Measurements from ENCODE around the gene PRSS1.
A peak's percentile ranks its signal among the peaks of the same experiment; 100 is the strongest.
"Not testable (repeated sequence)": the region's sequence is repeated elsewhere in the genome, so short reads cannot be mapped to it uniquely, and the experiment has no call there.

Gene PRSS1

GRCh38 chr7:142749218-142749993 lies at the start of gene PRSS1:
TSS of gene PRSS1 (plus strand) at chr7:142749472. CDS start at chr7:142749485, 13 bp downstream.
- DNase-seq, result no peak

DNA sequence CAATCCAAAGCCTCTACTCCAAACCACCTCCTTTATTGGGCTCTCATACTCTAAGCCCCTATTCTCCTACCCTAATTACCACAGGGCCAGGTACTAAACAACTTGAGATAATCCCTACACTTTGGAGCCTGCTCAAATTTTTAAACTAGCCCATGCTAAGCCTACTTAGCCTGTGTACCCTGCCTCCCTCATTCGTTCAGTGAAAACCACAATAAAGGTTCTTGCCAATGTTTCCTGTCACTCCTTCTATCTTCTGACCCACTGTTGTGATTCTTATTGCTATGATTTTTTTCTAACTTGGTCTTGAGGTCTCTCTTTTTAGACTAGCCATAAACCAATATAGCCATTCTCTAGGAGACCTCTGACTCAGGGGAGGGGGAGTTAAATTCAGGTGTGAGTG lies 48.3 kb upstream of the PRSS1 start:
- DNase-seq, result not testable (repeated sequence)

- DNase-seq, result no peak
These were observed 45.5 kb upstream of the PRSS1 start for GRCh38 chr7:142703655-142704305.

DNA sequence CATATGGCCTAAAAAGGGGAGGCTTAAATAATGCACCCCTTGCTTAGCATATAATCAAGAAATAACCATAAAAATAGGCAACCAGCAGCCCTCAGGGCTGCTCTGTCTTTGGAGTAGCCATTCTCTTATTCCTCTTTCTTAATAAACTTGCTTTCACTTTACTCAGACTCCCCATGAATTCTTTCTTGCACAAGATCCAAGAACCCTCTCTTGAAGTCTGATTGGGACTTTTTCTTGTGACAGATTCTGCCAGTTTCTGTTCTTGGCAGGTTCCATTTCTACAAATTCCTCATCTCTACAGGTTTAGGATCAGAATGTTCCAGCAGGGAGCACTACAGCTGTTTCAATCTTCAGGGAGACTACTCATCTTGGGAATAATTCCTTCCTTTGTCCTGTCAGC lies 40.5 kb upstream of the PRSS1 start:
- not testable (repeated sequence) for DNase-seq

DNA sequence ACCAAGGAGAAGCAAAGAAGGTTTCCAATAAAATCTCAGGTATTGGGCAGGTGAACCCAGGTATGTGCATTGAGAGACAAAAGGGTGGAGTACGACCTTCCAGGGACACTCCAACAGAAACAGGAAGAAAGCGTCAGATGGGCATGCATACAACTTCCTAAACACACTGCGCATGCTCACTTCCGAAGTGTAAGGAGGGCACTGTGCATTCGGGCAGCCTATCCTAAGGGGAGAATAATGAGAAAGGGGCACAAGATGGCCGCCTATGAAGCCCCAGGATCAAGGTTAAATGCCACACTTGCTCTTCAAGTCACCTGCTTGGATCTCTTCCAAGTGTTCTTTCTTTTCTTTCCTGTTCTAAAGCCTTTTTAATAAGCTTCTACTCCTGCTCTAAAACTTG lies 39.4 kb upstream of the PRSS1 start:
- DNase-seq, result no peak

- no peak for DNase-seq
These were observed 38.1 kb upstream of the PRSS1 start for GRCh38 chr7:142711196-142711595.

DNA sequence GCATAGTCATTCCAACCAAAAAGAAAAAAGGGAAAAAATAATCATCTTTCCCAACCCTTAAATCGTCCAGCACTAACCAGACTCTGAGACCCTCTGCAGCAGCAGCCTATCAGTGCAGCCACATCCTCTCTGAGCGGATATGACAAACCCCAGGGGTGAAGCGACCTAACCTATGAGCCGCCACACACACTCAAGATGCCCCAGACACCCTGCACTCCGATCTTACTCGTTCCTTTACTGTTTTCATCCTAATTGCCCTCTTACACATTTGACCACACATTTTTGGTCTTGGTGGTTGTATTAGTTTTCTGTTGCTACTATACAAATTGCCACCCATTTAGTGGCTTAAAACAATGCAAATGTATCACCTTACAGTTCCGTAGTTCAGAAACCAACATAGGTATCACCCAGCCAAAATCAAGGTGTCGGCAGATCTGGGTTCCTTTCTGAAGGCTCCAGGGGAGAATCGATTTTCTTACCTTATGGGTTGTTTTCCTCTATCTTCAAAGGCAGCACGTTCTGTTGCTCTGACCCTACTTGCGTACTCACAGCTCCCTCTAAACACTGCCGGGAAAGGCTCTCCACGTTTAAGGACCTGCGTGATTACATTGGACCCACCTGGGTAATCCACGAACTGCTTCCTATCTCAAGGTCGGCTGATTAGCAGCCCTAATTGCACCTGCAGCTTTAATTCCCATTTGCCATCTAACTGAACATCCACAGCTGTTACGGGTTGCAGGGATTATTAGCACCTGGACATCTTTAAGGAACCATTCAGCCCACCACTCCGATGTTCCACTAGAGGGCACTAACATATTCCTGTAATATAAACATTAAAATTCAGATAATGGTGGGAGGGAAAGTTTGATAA lies 37.3 kb upstream of the PRSS1 start:
- peak in 1 of 6 experiments; percentile 14 for DNase-seq

DNA sequence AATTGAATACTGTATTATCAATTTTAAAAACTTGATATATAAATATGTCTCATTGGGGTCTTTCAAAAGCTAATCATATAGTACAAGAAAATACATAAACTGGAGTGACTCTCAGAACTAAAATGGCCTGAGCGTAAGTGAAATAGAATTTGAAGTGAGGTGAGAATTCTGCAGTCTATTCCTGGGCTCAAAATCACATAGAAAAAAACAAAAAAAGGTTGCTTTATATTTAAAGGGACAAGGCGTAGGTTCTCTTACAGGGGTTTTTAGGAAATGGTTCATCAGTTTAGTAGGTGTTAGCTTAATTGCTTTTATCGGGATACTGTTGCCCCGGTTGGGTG lies 36.7 kb upstream of the PRSS1 start:
- DNase-seq, result no peak

DNA sequence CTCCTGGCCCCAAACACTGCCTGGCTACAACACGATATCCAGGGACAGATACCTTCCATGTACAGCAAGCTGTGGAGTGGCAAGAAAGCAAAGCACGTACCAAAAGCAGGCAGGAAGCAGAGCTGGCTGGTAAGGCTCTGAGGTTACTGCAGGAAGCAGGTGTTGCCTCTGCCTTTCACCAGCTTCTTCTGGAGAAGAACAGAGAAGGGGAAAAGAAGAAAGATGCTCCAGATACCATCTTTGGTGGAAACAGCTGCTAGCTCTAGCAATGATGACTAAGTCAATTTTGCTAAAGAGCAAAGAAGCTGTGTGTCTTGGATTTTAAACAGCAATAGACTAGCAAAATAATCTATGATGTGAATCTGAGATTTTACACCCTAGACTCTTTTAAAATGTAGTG lies 34.9 kb upstream of the PRSS1 start:
- DNase-seq, result peak in 4 of 6 experiments; percentile 27 to 66 (median 56)

GRCh38 chr7:142716596-142716995 lies 32.7 kb upstream of the PRSS1 start:
- no peak for DNase-seq

DNA sequence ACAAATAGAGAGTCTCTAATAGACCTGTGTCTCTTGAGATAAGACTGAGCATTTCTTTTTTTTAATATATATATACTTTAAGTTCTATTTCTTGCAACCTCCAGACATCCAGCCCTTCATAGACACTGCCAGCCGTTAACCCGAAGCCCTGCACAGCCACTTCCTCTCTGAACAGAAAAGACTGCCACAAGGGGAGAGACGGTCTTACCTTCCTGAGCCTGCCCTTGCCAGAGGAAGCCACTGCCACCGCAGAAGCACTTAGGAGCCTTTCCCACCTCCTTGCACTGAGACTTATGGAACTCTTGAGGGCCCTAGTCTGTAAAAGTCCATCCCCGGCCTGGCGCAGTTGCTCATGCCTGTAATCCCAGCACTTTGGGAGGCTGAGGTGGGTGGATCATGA lies 31.8 kb upstream of the PRSS1 start:
- peak in 1 of 6 experiments; percentile 12 for DNase-seq

- DNase-seq, result no peak
These were observed 31.0 kb upstream of the PRSS1 start for GRCh38 chr7:142718313-142718712.

DNA sequence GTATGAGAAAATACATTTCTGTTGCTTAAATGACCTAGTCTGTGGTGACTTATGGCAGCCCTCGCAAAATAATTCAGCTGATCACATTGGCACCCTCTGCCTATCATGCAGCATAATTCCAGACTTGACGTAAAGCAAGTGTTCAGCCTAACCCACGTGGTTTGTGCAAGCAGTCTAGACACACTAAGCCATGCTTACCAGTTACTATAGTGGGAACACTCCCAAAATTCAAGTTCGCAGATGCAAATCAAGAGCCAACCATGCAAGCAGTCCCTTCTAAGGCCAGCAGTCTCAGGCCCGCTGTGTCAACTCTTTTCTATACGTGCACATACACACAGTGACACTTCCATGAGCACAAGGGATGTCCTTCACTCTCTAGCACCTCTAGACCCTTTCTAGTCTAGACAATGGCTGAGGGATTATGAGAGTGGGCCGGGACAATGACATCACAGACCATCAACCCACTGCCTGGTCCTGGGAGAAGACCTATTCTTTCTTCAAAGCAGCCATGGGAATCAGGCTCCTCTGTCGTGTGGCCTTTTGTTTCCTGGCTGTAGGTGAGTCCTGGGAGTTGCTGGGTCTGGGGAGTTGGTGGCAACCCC lies 29.0 kb upstream of the PRSS1 start:
- peak in 1 of 6 experiments; percentile 11 for DNase-seq

DNA sequence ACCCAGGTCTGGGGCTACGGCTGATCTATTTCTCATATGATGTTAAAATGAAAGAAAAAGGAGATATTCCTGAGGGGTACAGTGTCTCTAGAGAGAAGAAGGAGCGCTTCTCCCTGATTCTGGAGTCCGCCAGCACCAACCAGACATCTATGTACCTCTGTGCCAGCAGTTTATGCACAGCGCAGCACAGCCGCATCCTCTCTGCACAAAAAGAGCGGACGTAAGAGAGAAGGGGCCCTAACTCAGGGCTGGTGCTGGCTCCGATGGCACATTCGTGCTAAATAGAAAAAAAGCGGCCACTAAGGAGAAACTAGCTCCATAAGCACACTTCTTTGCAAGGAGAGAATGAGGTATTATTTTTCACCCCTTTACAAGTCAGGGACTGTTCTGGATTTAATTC lies 28.3 kb upstream of the PRSS1 start:
- DNase-seq, result no peak

DNA sequence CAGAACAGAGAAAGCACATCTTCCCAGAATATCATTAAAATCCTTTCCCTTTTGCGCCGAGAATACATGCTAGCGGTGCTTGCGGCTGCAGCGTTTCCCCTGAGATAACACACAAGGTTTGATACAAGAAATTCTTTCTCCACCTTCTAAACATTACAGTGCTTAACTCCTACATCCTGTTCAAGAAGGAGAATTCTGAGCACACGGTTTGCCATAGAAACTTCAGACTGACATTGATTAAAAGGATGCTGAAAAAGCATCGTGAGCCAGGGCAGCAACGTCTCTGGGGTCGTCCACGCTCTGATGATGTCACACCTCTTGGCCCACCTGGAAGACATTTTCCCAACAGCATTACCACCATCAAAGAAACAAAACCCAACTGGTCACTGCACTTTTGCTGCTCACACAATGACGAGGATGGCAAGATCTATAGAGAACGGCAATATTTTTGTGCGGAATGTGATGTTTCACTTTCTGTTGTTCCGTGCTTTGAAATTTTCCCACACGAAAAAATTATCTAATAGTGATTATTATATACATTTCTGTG lies 27.0 kb upstream of the PRSS1 start:
- no peak for DNase-seq

DNA sequence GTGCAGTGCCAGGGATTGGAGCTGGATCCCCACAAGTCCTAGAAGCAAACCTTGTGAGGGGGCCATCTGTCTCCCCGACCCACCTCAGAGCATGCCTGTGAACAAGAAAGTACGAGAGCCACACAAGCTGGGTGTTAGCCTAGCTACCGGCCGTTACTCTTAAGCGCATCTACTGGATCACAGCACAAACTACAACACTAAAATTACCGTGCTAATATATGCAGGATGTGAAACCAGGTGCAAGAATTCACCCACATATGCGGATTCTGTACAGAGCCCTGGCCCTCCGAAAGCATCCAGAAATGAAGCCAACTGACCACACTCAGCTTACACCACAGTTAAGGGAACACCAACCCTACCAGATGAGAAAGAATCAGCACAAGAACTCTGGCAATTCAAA lies 16.0 kb upstream of the PRSS1 start:
- DNase-seq, result no peak

GRCh38 chr7:142739923-142740492 lies 9.3 kb upstream of the PRSS1 start:
- DNase-seq, result no peak

- DNase-seq, result no peak
These were observed 8.5 kb upstream of the PRSS1 start for GRCh38 chr7:142740786-142741185.

GRCh38 chr7:142741932-142742331 lies 7.3 kb upstream of the PRSS1 start:
- not testable (repeated sequence) for DNase-seq

- no peak for DNase-seq
These were observed 4.1 kb upstream of the PRSS1 start for GRCh38 chr7:142745091-142745635.

- no peak for DNase-seq
These were observed 3.5 kb upstream of the PRSS1 start for GRCh38 chr7:142745745-142746144.

DNA sequence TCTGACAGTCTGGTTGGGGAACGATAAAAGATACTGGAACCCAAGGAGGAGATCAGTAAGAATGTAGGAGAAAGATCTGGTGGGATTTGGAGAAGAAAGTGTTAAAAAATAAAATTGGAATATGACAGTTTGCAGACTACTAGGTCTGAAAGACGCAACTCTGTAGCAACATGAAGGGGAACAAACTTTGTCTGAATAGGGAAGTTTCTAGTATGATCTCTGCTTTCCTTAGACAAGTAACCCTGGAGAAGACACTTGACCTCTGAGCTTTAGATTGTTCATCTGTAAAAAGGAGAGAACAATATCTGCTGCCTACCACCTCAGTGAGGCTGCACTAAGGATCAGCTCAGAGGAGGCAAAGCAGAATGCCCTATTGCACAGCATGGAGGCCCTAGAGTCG lies 3.0 kb upstream of the PRSS1 start:
- no peak for DNase-seq
